Dedifferentiated amniotic fluid mesenchymal stem cell (primary cell): ENCODE results near the gene ARPC1A.
"Not testable (repeated sequence)": the region's sequence is repeated elsewhere in the genome, so short reads cannot be mapped to it uniquely, and the experiment has no call there.

Source experiments
- DNase-seq: peaks from one replicate; pipeline ENCODE4 v3.0.0-alpha.2; 2016; ENCODE audit errors: extremely low spot score

Gene ARPC1A

GRCh38 chr7:99325592-99326407 is at the start of gene ARPC1A:
Gene ARPC1A, plus strand, starts transcription at chr7:99325898. Its CDS starts 7,456 bp downstream, at chr7:99333354.
- DNase-seq = peak; percentile 86

GRCh38 chr7:99278180-99278579 is 47.5 kb upstream of the ARPC1A start:
- no peak for DNase-seq

- DNase-seq = not testable (repeated sequence)
These were observed 41.5 kb upstream of the ARPC1A start for GRCh38 chr7:99284165-99284564.

- no peak for DNase-seq
These were observed 37.7 kb upstream of the ARPC1A start for GRCh38 chr7:99287779-99288534.

GRCh38 chr7:99289185-99289584 is 36.5 kb upstream of the ARPC1A start:
- no peak for DNase-seq

- not testable (repeated sequence) for DNase-seq
These were observed 35.5 kb upstream of the ARPC1A start for GRCh38 chr7:99290148-99290547.

GRCh38 chr7:99290980-99291607 is 34.6 kb upstream of the ARPC1A start:
- DNase-seq = no peak

- DNase-seq = no peak
These were observed 33.6 kb upstream of the ARPC1A start for GRCh38 chr7:99292127-99292526.

GRCh38 chr7:99293167-99293566 is 32.5 kb upstream of the ARPC1A start:
- no peak for DNase-seq

- no peak for DNase-seq
These were observed 32.0 kb upstream of the ARPC1A start for GRCh38 chr7:99293650-99294049.

GRCh38 chr7:99296471-99296870 is 29.2 kb upstream of the ARPC1A start:
- DNase-seq = no peak

GRCh38 chr7:99301496-99301895 is 24.2 kb upstream of the ARPC1A start:
- no peak for DNase-seq

- DNase-seq = no peak
These were observed 20.0 kb upstream of the ARPC1A start for GRCh38 chr7:99305473-99306260.

GRCh38 chr7:99308461-99309074 is 17.1 kb upstream of the ARPC1A start:
- no peak for DNase-seq

GRCh38 chr7:99309111-99309510 is 16.6 kb upstream of the ARPC1A start:
- DNase-seq = no peak

GRCh38 chr7:99310004-99310403 is 15.7 kb upstream of the ARPC1A start:
- no peak for DNase-seq

GRCh38 chr7:99311702-99312101 is 14.0 kb upstream of the ARPC1A start:
- DNase-seq = no peak

GRCh38 chr7:99312316-99313203 is 13.1 kb upstream of the ARPC1A start:
- DNase-seq = peak; percentile 71

GRCh38 chr7:99313204-99313573 is 12.5 kb upstream of the ARPC1A start:
- no peak for DNase-seq

GRCh38 chr7:99314504-99314903 is 11.2 kb upstream of the ARPC1A start:
- DNase-seq = no peak
